Sigmoid colon (tissue), 7 donors: Measurements from ENCODE around the gene SLC25A15. TPM values are rescaled to one million over a fixed set of nuclear protein-coding genes. Genes with fewer than 3 reads are reported as not detected.

ENCODE experiments used
- DNase-seq: peaks from one replicate; pipeline ENCODE4 v3.0.0-alpha.2; 2019
- H3K27ac ChIP-seq, 4 donors: fragments of 200-600 bp; sonication (generic); one replicate each; pipeline ENCODE4 v1.5.1; 2016 to 2019; ENCODE audit warnings: mild to moderate bottlenecking in 1 of 4
- H3K27me3 ChIP-seq, 3 donors: fragments of 200-600 bp; sonication (generic); one replicate each; pipeline ENCODE4 v1.5.1; 2019; ENCODE audit warnings: mild to moderate bottlenecking in 1 of 3
- H3K36me3 ChIP-seq, 4 donors: fragments of 200-600 bp; sonication (generic); one replicate each; pipeline ENCODE4 v1.5.1; 2016 to 2019
- H3K4me1 ChIP-seq, 4 donors: fragments of 200-600 bp; sonication (generic); one replicate each; pipeline ENCODE4 v1.5.1; 2017 to 2019
- H3K4me3 ChIP-seq, 4 donors: fragments of 200-600 bp; sonication (generic); one replicate each; pipeline ENCODE4 v1.5.1; 2017 to 2019; ENCODE audit warnings: mild to moderate bottlenecking in 2 of 4, moderate library complexity in 1 of 4
- H3K9me3 ChIP-seq, 4 donors: fragments of 200-600 bp in 3 of 4; sonication (generic) in 3 of 4; one replicate each; pipeline versions ENCODE4 v1.5.1 to v1.6.1; 2013 to 2019
- CTCF ChIP-seq, 4 experiments: fragments of 450-650 bp in 3 of 4; fragments of 200-600 bp in 1 of 4; IDR thresholded peaks; one replicate each; pipeline ENCODE4 v1.5.1; 2016 to 2019; ENCODE audit warnings: antibody characterized with exemption in 4 of 4, mild to moderate bottlenecking in 3 of 4, moderate library complexity in 2 of 4
- EP300 ChIP-seq, 4 donors: sonication (generic); formaldehyde crosslinking; IDR thresholded peaks; one replicate each; pipeline ENCODE4 v1.6.1; 2017; ENCODE audit warnings: antibody characterized with exemption in 4 of 4
- POLR2A ChIP-seq, 2 donors: fragments of 450-650 bp; IDR thresholded peaks; one replicate each; pipeline ENCODE4 v1.6.1; 2016; ENCODE audit warnings: antibody characterized with exemption in 2 of 2, mild to moderate bottlenecking in 2 of 2, moderate library complexity in 2 of 2
- POLR2AphosphoS5 ChIP-seq, 4 donors: sonication (generic); formaldehyde crosslinking; IDR thresholded peaks; one replicate each; pipeline ENCODE4 v1.6.1; 2017; ENCODE audit warnings: antibody characterized with exemption in 4 of 4
- WGBS, 2 donors: extraction: QIAGEN DNeasy Blood & Tissue Kit; methylation state at CpG; one replicate each; pipeline ENCODE4 v1.1.7; 2013; 5-methylcytosine and 5-hydroxymethylcytosine counted together
- intact Hi-C: fragments of 100-400 bp; cut with DNase I; formaldehyde crosslinking; loops from one replicate; pipeline ENCODE4 v1.15.1; 2023
- polyA plus RNA-seq, 3 donors: library from polyadenylated mRNA; stranded (reverse); fragments of 200-250 nt; gene quantifications; one replicate each; pipeline ENCODE4 v1.2.3, GENCODE V29; 2013
- total RNA-seq, 4 donors: library from RNA; depleted of rRNA; stranded (reverse); fragments of >200 nt; gene quantifications; one replicate each; pipeline ENCODE4 v1.1.0, GENCODE V29; 2016
- donor health status: healthy with polysubstance abuse.
- donor health status: Bipolar disorder and iron deficiency.
- donor health status: healthy.

SLC25A15 gene
- total and polyA plus RNA-seq, 7 donors: 0.55 to 6.5 (median 3.6) TPM

GRCh38 chr13:40758811-40759210 is 30.6 kb upstream of the SLC25A15 start:
- H3K4me1 ChIP-seq: no peaks in the 10 kb centered on the region
- no peaks in the 10 kb centered on the region for H3K9me3 ChIP-seq
- peaks cover 0 to 57% (median 3%) of the 10 kb centered on the region in 4 donors for H3K36me3 ChIP-seq
- H3K27ac ChIP-seq: no peak overlapping the region
- no peak overlapping the region for H3K4me3 ChIP-seq
- 93 to 96% methylated on average over 4 of the region's 4 CpGs for WGBS, 2 donors
- H3K27me3 ChIP-seq: no peaks in the 10 kb centered on the region
- no peak for DNase-seq
- intact Hi-C loops: no loop called here
- TF ChIP-seq CTCF (IDR thresholded peaks at IDR 0.05) (no peak), POLR2A (IDR thresholded peaks at IDR 0.05) (no peak), EP300 (IDR thresholded peaks at IDR 0.05) (no peak)

GRCh38 chr13:40762849-40763248 is 26.6 kb upstream of the SLC25A15 start:
- H3K36me3 ChIP-seq: peaks cover 0 to 51% (median 3%) of the 10 kb centered on the region in 4 donors
- no peak overlapping the region for H3K27ac ChIP-seq
- WGBS, 2 donors: 82 to 88% methylated on average over 1 of the region's 1 CpG
- DNase-seq: no peak
- intact Hi-C loops: no loop called here
- no peak overlapping the region for H3K4me3 ChIP-seq
- TF ChIP-seq CTCF (IDR thresholded peaks at IDR 0.05) (no peak), POLR2AphosphoS5 (IDR thresholded peaks at IDR 0.05) (no peak), POLR2A (IDR thresholded peaks at IDR 0.05) (no peak), EP300 (IDR thresholded peaks at IDR 0.05) (no peak)
- no peaks in the 10 kb centered on the region for H3K9me3 ChIP-seq
- H3K27me3 ChIP-seq: no peaks in the 10 kb centered on the region
- H3K4me1 ChIP-seq: no peaks in the 10 kb centered on the region

GRCh38 chr13:40764587-40765403 is 24.6 kb upstream of the SLC25A15 start:
- H3K9me3 ChIP-seq: no peaks in the 10 kb centered on the region
- peaks cover 0 to 6% (median 2%) of the 10 kb centered on the region in 4 donors for H3K4me1 ChIP-seq
- H3K4me3 ChIP-seq: no peak overlapping the region
- TF ChIP-seq EP300 (IDR thresholded peaks at IDR 0.05) (no peak), POLR2A (IDR thresholded peaks at IDR 0.05) (no peak), CTCF (IDR thresholded peaks at IDR 0.05) (no peak), POLR2AphosphoS5 (IDR thresholded peaks at IDR 0.05) (no peak)
- DNase-seq: no peak
- no peaks in the 10 kb centered on the region for H3K27me3 ChIP-seq
- H3K36me3 ChIP-seq: peaks cover 0 to 32% (median 3%) of the 10 kb centered on the region in 4 donors
- no peak overlapping the region for H3K27ac ChIP-seq
- 18 to 57% methylated on average over 3 of the region's 3 CpGs for WGBS, 2 donors
- intact Hi-C loops: no loop called here

GRCh38 chr13:40765602-40766001 is 23.8 kb upstream of the SLC25A15 start:
- TF ChIP-seq POLR2A (IDR thresholded peaks at IDR 0.05) (no peak), CTCF (IDR thresholded peaks at IDR 0.05) (no peak), POLR2AphosphoS5 (IDR thresholded peaks at IDR 0.05) (no peak), EP300 (IDR thresholded peaks at IDR 0.05) (no peak)
- H3K27me3 ChIP-seq: no peaks in the 10 kb centered on the region
- intact Hi-C loops: no loop called here
- WGBS, 2 donors: 93 to 94% methylated on average over 1 of the region's 1 CpG
- no peak overlapping the region for H3K4me3 ChIP-seq
- no peaks in the 10 kb centered on the region for H3K9me3 ChIP-seq
- peaks cover 0 to 13% (median 9%) of the 10 kb centered on the region in 4 donors for H3K4me1 ChIP-seq
- H3K36me3 ChIP-seq: peaks cover 0 to 28% (median 3%) of the 10 kb centered on the region in 4 donors
- H3K27ac ChIP-seq: no peak overlapping the region
- DNase-seq: no peak
